Activated CD8-positive, alpha-beta memory T cell treated with anti-CD3 and anti-CD28 coated beads for 36 hours (primary cell): ENCODE data around the gene PPP3R1. TPM values are rescaled to one million over a fixed set of nuclear protein-coding genes. Genes with fewer than 3 reads are reported as not detected.

Experiments used
- CTCF ChIA-PET: fragments of 350-600 bp; sonication (Branson Sonifier 250); formaldehyde crosslinking; loops from one replicate; lab custom pipeline; 2021; ENCODE audit warnings: antibody characterized with exemption; lab: Charles Lee
- POLR2A ChIA-PET: fragments of 350-600 bp; sonication (Branson Sonifier 250); formaldehyde crosslinking; loops from one replicate; lab custom pipeline; 2021; ENCODE audit warnings: antibody characterized with exemption; lab: Charles Lee
- total RNA-seq, 2 experiments: library from RNA; stranded (reverse); gene quantifications; one replicate each; pipeline ENCODE4 v1.2.3, GENCODE V29; 2021

PPP3R1 gene
- total RNA-seq, 2 experiments from 2014 or later = 84.6 to 86.8 TPM

- ChIA-PET POLR2A (no interaction called here), CTCF (no interaction called here)
Observed at GRCh38 chr2:68134120-68134519, 118.2 kb downstream of the PPP3R1 start.

Other genes with a start within 250 kb of the PPP3R1 start
- gene C1D, start 189.5 kb downstream of the PPP3R1 start, total RNA-seq = 10 to 100 TPM; 33.4 to 33.8 TPM
- gene PNO1, start 94.6 kb downstream of the PPP3R1 start, total RNA-seq = 10 to 100 TPM; 36.0 to 37.8 TPM
- gene CNRIP1, start 67.4 kb upstream of the PPP3R1 start, total RNA-seq = not detected
- gene PLEK, start 112.8 kb upstream of the PPP3R1 start, total RNA-seq = 10 to 100 TPM; 19.9 to 20.0 TPM
- 1 to 10 TPM; 1.4 to 1.5 TPM for gene FBXO48, start 214.8 kb upstream of the PPP3R1 start, total RNA-seq
- gene APLF, start 215.1 kb upstream of the PPP3R1 start, total RNA-seq = 1 to 10 TPM; 2.7 to 2.8 TPM